Epidermal melanocyte (primary cell): ENCODE measurements around the gene CRELD2.

Experiments used
- DNase-seq: peaks from one replicate; pipeline ENCODE4 v3.0.0; 2011; ENCODE audit warnings: low spot score; ENCODE audit not compliant: insufficient read length

The CRELD2 gene

DNA sequence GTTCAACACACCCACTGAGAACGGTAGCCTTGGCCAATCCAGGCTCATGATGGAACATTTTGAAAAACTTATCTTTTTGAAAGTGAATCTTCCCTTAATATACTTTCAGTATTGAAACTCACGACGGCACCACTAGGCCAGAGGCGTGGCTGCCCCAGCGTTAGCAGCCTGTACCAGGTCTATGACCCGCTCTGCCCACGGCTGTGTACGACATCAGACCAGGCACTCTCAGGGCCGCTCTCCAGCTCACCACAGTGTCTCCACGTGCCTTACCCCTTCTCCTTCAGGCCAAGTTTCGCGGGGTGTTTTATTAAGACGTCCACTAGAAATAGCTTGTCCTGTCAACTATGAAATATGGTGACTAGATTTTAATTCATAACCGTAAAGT, 31.4 kb upstream of the CRELD2 start:
- no peak for DNase-seq

DNA sequence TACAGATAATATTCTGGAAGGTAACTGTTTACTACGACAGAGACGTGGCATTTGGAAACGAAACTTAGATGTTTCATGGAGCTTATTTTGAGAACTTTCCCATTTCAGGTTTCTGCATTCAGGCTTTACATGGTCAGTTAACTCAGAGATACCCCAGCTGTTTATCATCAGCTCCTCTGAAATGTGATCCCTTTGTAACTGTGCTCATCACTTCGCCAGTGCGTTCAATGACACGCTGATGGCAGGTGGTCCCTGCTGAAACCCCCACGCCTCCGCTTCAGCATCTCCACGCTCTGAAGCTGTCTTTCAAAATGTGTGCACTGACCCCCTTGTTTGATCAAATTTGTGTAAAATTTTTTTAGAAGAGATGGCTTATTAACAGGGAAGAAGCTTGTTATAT, 30.7 kb upstream of the CRELD2 start:
- no peak for DNase-seq

GRCh38 chr22:49889071-49889470, 29.4 kb upstream of the CRELD2 start:
- DNase-seq, result no peak

DNA sequence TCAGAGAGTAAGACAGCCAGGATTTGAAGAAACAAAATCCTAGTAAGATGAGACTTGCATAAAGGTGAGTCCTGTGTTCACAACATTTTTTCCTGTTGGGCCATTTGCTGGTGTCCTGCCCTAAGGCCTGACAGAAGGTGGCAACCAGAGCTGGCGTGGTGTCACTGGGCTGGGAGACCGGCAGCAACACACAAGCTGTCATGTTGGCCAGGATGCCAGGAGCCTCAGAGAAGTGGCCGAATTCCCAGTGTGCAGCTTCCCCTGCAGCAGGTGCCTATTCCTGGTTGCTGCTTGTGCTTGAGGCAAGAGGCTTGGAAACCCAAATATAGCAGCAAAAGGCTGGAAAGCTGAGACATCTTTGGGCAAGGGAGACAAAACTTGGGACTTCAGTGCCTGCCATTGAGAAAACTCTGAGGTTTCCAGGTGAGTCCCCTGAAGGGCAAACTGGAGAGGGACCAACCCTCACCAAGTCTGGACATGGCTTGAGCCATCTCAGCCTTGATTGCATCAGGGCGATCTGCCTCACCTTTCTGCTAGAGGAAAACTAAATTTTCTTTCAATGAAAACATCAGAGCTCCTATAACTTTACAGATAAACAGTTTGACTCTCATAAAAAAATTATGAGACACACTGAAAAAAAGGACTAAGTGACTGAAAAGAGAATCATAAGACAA, 26.1 kb upstream of the CRELD2 start:
- DNase-seq, result no peak

GRCh38 chr22:49893025-49893424, 25.4 kb upstream of the CRELD2 start:
- no peak for DNase-seq

DNA sequence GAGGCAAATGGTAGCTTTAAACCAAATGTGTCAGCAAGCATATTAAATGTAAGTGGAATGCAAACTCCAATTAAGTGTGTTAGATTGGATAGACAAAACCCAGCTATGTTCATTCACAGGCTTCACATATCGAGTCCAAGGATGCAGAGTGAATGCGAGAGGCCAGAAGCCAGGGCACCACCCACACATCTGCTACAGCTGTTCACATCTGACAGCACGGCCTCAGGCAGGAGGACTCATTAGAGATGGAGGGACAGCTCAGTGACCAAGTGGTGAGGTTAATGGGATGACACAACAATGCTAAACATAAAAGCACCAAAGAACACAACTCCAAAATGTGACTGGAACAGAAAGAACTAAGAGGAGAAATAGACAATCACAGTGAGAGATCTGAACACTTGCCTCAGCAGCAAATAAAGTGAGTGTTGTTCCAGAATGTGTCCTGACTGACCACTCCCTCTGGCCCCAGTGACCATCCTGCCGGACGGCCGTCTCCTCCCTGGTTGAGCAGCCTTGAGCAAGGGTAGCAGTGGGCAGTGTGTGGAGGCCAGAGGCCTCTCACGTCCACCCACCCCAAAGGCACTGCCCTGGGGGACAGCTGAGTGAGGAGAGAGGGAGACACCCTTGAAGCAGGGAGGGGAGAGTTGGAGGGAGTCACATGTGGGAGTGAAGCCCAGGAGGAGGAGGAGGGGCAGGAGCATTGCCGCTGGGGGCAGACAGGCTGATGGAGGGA, 23.9 kb upstream of the CRELD2 start:
- no peak for DNase-seq

GRCh38 chr22:49896201-49896600, 22.2 kb upstream of the CRELD2 start:
- DNase-seq, result no peak

GRCh38 chr22:49897015-49897684, 21.3 kb upstream of the CRELD2 start:
- no peak for DNase-seq

DNA sequence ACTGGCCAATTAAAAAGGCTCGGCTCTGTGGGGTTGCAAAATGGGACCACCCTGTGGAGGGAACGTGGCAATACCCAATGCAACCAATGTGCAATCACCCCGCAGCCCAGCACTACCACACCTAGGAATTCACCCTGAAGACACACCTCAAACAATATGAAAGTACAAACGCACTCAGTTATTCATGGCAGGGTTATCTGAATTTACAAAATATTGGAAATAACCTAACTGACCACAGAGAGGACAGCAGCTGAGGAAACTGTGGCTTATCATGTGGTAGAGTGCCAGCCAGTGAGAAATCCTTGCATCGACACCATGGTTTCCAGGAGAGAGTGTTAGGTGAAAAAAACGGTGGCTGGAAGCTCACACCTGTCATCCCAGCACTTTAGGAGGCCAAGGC, 18.9 kb upstream of the CRELD2 start:
- DNase-seq, result no peak

DNA sequence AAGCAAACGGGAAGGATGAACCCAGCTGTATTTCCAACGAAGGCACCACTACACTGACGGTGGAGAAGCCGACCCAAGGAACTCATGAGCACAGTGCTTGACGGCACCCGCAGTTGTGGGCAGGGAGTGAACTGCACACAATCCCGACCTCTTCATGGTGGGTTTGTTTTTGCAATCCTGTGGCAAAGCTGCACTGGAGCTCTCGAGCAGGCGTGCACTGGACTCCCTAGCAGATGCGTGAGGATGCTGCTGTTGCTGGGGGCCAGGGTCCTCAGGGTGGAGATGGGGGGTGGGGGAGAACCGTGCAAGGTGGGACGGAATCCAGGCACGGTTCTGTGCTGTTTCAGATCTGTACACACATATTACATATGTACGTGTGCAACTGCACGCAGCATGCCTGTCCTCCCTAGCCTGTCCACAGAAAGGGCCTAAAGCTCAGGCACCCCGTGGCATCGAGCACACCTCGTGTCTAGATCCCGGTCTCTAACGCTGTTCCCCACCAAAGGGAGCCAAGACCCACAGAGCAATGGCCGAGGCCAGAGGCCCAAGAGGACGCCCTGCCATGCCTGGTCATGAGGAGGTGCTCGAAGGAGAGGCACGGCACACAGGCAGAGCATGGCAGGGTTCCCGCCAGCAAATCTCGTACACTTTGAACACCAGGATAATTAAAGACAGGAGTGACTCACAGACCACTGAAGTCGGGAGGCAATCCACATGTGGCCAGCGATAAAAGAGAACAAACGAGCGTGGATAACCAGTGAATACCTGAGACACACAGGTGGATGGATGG, 17.8 kb upstream of the CRELD2 start:
- DNase-seq, result no peak

GRCh38 chr22:49901457-49901856, 17.0 kb upstream of the CRELD2 start:
- DNase-seq, result no peak

- no peak for DNase-seq
These were observed 15.0 kb upstream of the CRELD2 start for GRCh38 chr22:49903322-49904039.

- no peak for DNase-seq
These were observed 14.4 kb upstream of the CRELD2 start for GRCh38 chr22:49904040-49904369.

- DNase-seq, result no peak
These were observed 13.0 kb upstream of the CRELD2 start for GRCh38 chr22:49905465-49905864.

- DNase-seq, result no peak
These were observed 12.2 kb upstream of the CRELD2 start for GRCh38 chr22:49906071-49906798.

DNA sequence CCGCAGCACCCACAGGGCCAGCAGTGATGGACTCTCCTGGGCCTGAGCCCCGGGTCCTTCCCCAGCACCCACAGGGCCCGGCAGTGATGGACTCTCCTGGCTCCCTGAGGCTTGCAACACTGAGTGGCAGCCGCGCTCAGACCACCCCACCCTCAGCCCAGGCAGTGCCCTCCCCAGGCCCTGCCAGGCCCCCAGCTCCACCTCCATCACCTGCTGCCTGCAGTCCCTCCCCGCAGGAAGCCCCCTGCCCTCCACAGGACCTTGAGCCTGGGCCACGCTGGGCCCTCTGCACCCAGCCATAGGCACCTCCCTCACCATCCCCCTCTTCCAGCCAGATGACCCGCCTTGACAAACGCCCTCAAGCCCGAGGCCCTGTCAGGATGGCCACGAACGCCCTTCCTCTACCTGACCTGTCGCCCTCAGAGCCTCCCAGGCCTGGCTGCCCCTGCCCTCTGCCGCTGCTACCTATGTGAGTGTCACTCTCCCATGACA, 11.6 kb upstream of the CRELD2 start:
- no peak for DNase-seq

DNA sequence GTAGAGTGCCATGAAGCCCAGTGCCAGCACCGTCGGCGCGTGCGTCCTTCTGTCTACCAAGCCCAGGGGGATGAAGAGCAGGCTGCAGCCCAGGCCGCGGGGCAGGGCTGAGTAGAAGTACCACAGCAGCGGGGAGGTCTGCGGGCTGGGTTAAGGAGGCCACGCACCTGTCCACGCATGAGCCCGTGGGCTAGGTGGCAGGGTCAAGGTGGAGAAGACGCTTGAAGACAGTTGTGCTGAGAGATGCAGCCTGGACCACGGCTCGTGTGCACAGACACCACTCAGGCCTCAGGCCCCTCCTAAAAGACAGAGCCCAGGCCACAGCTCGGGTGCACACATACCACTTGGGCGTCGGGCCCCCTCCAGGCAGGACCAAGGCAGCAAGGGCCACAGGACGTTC, 10.6 kb upstream of the CRELD2 start:
- DNase-seq, result no peak

DNA sequence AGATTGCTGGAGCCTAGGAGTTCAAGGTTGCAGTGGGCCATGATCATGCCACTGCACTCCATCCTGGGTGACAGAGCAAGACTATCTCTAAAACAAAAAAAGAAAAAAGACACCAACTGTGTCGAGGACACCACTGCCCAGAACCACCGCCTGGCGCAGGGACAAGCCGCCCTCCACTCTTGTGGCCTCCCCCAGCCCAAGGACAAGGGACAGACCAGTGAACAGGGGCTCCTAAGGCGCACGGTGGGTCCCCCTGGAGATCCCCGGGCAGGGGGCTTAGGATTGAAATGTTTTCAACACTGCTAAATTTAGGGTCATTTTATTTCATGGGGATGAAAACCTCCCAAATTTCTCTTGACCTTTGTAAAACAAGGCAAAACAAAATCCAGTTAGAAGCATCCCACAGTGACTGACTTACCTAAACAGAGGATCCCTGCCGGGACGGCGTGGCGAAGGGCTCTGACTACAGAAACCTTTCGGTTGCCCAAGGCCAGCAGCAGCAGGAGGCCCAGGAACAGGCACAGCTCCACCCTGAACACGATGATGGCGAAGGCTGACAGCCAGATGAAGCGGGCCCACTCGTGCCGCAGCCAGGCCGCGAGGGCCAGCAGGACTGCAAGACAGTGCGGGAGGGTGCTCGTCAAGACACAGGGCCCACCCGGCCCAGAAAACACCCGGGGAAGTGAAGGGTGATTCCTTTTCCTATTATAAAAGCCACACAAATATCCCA, 8.8 kb upstream of the CRELD2 start:
- DNase-seq, result no peak

DNA sequence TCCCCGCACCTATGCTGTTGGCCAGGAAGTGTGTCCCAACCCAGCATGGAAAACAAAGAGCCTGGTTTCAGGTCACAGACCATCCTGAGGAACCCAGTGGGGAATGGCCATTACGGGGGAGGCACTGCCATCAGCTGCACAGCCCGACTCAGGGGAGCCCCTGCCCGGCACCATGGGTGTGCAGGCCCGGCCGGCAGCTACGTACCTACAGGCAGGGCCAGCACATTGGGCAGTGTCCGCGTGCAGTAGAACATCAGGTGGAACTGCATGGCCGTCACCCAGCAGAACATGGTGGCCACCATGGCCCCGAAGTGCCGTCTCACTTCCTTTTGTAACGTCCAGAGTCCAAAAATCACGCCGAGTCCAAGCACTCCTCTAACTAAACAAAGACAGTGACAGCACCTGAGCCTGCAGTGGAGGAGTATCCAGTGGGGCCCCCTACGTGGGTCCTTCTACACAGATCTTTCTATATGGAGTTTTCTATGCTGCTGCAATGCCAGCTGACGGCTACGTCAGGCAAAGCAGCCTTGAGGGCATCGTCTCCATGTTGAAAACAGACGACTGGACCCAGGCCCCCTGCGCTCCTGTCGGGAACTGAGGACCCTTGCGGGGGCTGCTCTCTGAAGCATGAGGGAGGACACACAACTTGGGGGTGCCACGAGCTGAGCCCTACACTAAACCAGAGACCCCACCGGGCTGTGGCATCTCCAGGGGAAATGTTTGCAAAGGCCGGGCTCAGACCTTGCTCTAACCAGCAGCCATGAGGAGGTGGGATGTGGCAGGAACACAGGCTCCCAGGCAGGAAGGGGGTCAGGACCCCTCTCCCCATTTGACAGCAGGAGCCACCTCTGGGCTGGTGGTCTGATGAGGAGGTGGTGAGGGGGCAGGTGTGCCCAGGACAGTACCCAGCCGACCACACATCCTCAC, 7.9 kb upstream of the CRELD2 start:
- DNase-seq, result no peak
